ENCODE data around the gene CDCP2. TPM values are rescaled to one million over a fixed set of nuclear protein-coding genes. Genes with fewer than 3 reads are reported as not detected.
A peak's percentile ranks its signal among the peaks of the same experiment; 100 is the strongest.

CDCP2 gene
- total and polyA plus RNA-seq, 2 of the 8 experiments (the other 6 are each of a cell fraction or from before 2014, with no cell fraction given) = not detected

GRCh38 chr1:54165146-54165545, 12.3 kb upstream of the CDCP2 start:
- TF ChIP-seq POLR2A (IDR thresholded peaks at IDR 0.05; ENCODE audit: control extremely low read depth in 1 of 2, low read depth in 2 of 2, low read length in 2 of 2) (no peak), FOSL1 (IDR thresholded peaks at IDR 0.05; ENCODE audit: insufficient read depth, low read depth, low read length) (no peak), RFX5 (IDR thresholded peaks at IDR 0.05; ENCODE audit: borderline replicate concordance, low read depth, low read length) (no peak), CHD2 (IDR thresholded peaks at IDR 0.05; ENCODE audit: low read length) (no peak)
- Histone ChIP-seq H3K56ac (replicated peaks; ENCODE audit: insufficient read length, low read depth, low read length) (no peak overlapping the region), H3K23ac (ENCODE audit: insufficient read length) (no peak overlapping the region), H3K27ac (ENCODE audit: low read depth, low read length) (no peak overlapping the region), H3K4me2 (ENCODE audit: insufficient read depth in 1 of 2, low read depth in 2 of 2, low read length in 2 of 2) (no peak overlapping the region), H4K5ac (ENCODE audit: insufficient read length, low read depth, low read length) (no peak overlapping the region), H3K18ac (ENCODE audit: extremely low read depth, low read length) (no peak overlapping the region), H4K91ac (replicated peaks; ENCODE audit: insufficient read length, low read length) (no peak overlapping the region), H2BK120ac (replicated peaks; ENCODE audit: low read depth, low read length) (no peak overlapping the region), H3K27me3 (replicated peaks in 1 of 4; ENCODE audit: control insufficient read depth in 3 of 4, extremely low read depth in 1 of 4, insufficient read depth in 3 of 4, low read length in 3 of 4) (no peaks in the 10 kb centered on the region), H2BK15ac (ENCODE audit: low read length) (no peak overlapping the region), H3K79me2 (ENCODE audit: control insufficient read depth in 1 of 2, insufficient read depth in 2 of 2, low read length in 2 of 2) (no peaks in the 10 kb centered on the region), H3K36me3 (ENCODE audit: control insufficient read depth in 2 of 4, insufficient read depth in 4 of 4, low read length in 3 of 4) (no peaks in the 10 kb centered on the region), H3K4me3 (ENCODE audit: extremely low read depth in 1 of 4, insufficient read depth in 2 of 4, low read depth in 3 of 4, low read length in 4 of 4) (no peak overlapping the region), H3K14ac (ENCODE audit: insufficient read length) (no peak overlapping the region), H3K9me3 (ENCODE audit: insufficient read depth in 2 of 2, low read depth in 1 of 2, low read length in 1 of 2) (no peaks in the 10 kb centered on the region), H4K20me1 (replicated peaks in 1 of 2; ENCODE audit: control insufficient read depth in 1 of 2, insufficient read depth in 2 of 2, low read length in 2 of 2) (no peaks in the 10 kb centered on the region), H2AK5ac (ENCODE audit: low read depth, low read length) (no peak overlapping the region), H3K79me1 (ENCODE audit: low read depth, low read length) (no peaks in the 10 kb centered on the region), H2BK20ac (ENCODE audit: low read length) (no peak overlapping the region), H2BK12ac (ENCODE audit: low read depth, low read length) (no peak overlapping the region), H2AFZ (ENCODE audit: low read length) (no peak overlapping the region), H3K4ac (replicated peaks; ENCODE audit: insufficient read length, low read depth, low read length) (no peak overlapping the region), H3K9ac (replicated peaks in 1 of 4; ENCODE audit: extremely low read depth in 1 of 4, low read depth in 3 of 4, low read length in 3 of 4) (no peak overlapping the region), H3K4me1 (replicated peaks in 1 of 4; ENCODE audit: control insufficient read depth in 3 of 4, insufficient read depth in 4 of 4, low read length in 3 of 4) (no peaks in the 10 kb centered on the region), H3K23me2 (ENCODE audit: low read depth, low read length) (no peaks in the 10 kb centered on the region), H4K8ac (ENCODE audit: extremely low read depth, insufficient read depth, low read length) (peak overlapping the region; percentile 39; the same call in 1 of the 2 replicates), H2BK5ac (ENCODE audit: low read depth, low read length) (no peak overlapping the region)
- no peak for DNase-seq (ENCODE audit: low read depth in 1 of 2, low spot score in 2 of 2)
- FAIRE-seq = no peak
- ChIA-PET POLR2A (ENCODE audit: partially characterized antibody) (interaction anchor here (0.6 to 1.3 kb wide), 4 partner anchors 9 to 167 kb away, joined by 3 read pairs; no protein-coding TSS in a partner anchor), CTCF (ENCODE audit: partially characterized antibody) (interaction anchor here (0.7 to 2.0 kb wide), 7 partner anchors 10 to 295 kb away, joined by 3 to 7 read pairs (median 4); partner anchors contain the start of gene CDCP2)
- 92% methylated on average over 15 of the region's 15 CpGs; no CpG with 5 or more reads in 1 of the 2 experiments for WGBS, 2 experiments (ENCODE audit: extremely low coverage in 1 of 2, insufficient coverage in 1 of 2, insufficient read length in 1 of 2, insufficient replicate concordance in 2 of 2, low coverage in 1 of 2, low lambda C conversion rate in 2 of 2, missing lambda C conversion rate in 1 of 2)

Measured in H1 (cell line).